K562 (cell line): ENCODE measurements around the gene SMG1. TPM values are rescaled to one million over a fixed set of nuclear protein-coding genes. Genes with fewer than 3 reads are reported as not detected.

Experiments used
- ATAC-seq: fragments of 200-7000 bp; cut with Tn5 transposase; 3 replicates; pipeline ENCODE4 v1.9.1; 2020; ENCODE audit warnings: moderate library complexity
- BruUV-seq: library from RNA; stranded (reverse); fragments of 400-500 nt; replicated peaks from 2 replicates; lab custom pipeline; 2021; lab: Mats Ljungman, UMichigan
- CTCF ChIA-PET: fragments of 300-600 bp; formaldehyde crosslinking; extraction: SDS; loops from one replicate; lab custom pipeline; 2021; ENCODE audit warnings: low intra/inter-chr PET ratio; lab: Yijun Ruan, JAX
- POLR2A ChIA-PET: fragments of 300-600, 350-650 bp; sonication (Branson Sonifier 250); formaldehyde crosslinking; extraction: SDS; loops from one replicate; lab custom pipeline; 2021; ENCODE audit warnings: antibody characterized with exemption, inconsistent platforms; lab: Yijun Ruan, JAX
- DNase-seq, 4 experiments: peaks; one replicate each; pipeline versions ENCODE4 v3.0.0 to v3.0.0-alpha.2; 2011 to 2018; ENCODE audit warnings: low spot score in 3 of 4, mixed read lengths in 3 of 4; ENCODE audit errors: extremely low read depth in 1 of 4
- FAIRE-seq: peaks from 2 replicates; lab custom pipeline; 2011; peaks lifted over from hg19 to GRCh38; lab: Jason Lieb, UNC
- H2AFZ ChIP-seq: 2 replicates; pipeline ENCODE4 v1.6.0; 2011; ENCODE audit warnings: low read depth, low read length, control low read depth, inconsistent platforms
- H3K27ac ChIP-seq: fragments of 200-600 bp; 3 replicates; pipeline ENCODE4 v1.8.0; 2011; ENCODE audit warnings: low read depth, mild to moderate bottlenecking, control low read depth, inconsistent platforms, low read length, moderate library complexity, mixed read lengths; ENCODE audit errors: extremely low read depth
- H3K27me3 ChIP-seq, 2 experiments: fragments of 300-600 bp in 1 of 2; 2 replicates in 1 of 2; 3 replicates in 1 of 2; pipeline versions ENCODE4 v1.6.0 to v1.8.0; 2011; ENCODE audit warnings: inconsistent platforms in 2 of 2, low read length in 2 of 2, mild to moderate bottlenecking in 1 of 2, mixed read lengths in 1 of 2, moderate library complexity in 1 of 2; ENCODE audit not compliant: control insufficient read depth in 2 of 2, insufficient read depth in 2 of 2
- H3K36me3 ChIP-seq: fragments of 300-600 bp; 3 replicates; pipeline ENCODE4 v1.8.0; 2011; ENCODE audit warnings: mild to moderate bottlenecking, low read length, inconsistent platforms; ENCODE audit not compliant: control insufficient read depth, insufficient read depth
- H3K4me1 ChIP-seq, 2 experiments: fragments of 200-600 bp in 1 of 2; replicated peaks in 1 of 2; 2 replicates in 1 of 2; 3 replicates in 1 of 2; pipeline versions ENCODE4 v1.5.1 to v1.8.0; 2011; ENCODE audit warnings: inconsistent platforms in 2 of 2, low read length in 2 of 2, mild to moderate bottlenecking in 1 of 2, mixed read lengths in 1 of 2, moderate library complexity in 1 of 2; ENCODE audit not compliant: control insufficient read depth in 2 of 2, insufficient read depth in 2 of 2
- H3K4me2 ChIP-seq: 2 replicates; pipeline ENCODE4 v1.6.1; 2011; ENCODE audit warnings: low read length, control low read depth, inconsistent platforms, mixed read lengths; ENCODE audit not compliant: insufficient read depth
- H3K4me3 ChIP-seq: fragments of 200-600 bp; sonication (generic), shearing (Covaris generic); 2 replicates; pipeline ENCODE4 v1.5.1; 2016; ENCODE audit warnings: control low read depth, inconsistent platforms
- H3K79me2 ChIP-seq: fragments of 200-600 bp; 3 replicates; pipeline ENCODE4 v1.8.0; 2011; ENCODE audit warnings: low read length, inconsistent platforms; ENCODE audit not compliant: control insufficient read depth, insufficient read depth
- H3K9ac ChIP-seq, 2 experiments: 2 replicates each; pipeline versions ENCODE4 v1.6.0 to v1.6.1; 2011; ENCODE audit warnings: low read depth in 2 of 2, low read length in 2 of 2, control low read depth in 1 of 2, inconsistent platforms in 1 of 2, mild to moderate bottlenecking in 1 of 2, mixed read lengths in 1 of 2; ENCODE audit not compliant: insufficient read depth in 1 of 2
- H3K9me1 ChIP-seq: one replicate; pipeline ENCODE4 v1.6.0; 2011; ENCODE audit warnings: inconsistent platforms, mild to moderate bottlenecking, low read length, moderate library complexity; ENCODE audit not compliant: control insufficient read depth, insufficient read depth
- H3K9me3 ChIP-seq: replicated peaks from 2 replicates; pipeline ENCODE4 v1.5.1; 2011; ENCODE audit warnings: low read depth, low read length, inconsistent platforms; ENCODE audit not compliant: control insufficient read depth, insufficient read depth
- H4K20me1 ChIP-seq: replicated peaks from 2 replicates; pipeline ENCODE4 v1.6.1; 2011; ENCODE audit warnings: low read length, inconsistent platforms, mixed read lengths; ENCODE audit not compliant: control insufficient read depth, insufficient read depth
- CAMTA2 ChIP-seq: fragments of 250-450 bp; sonication (Bioruptor Pico); conservative IDR thresholded peaks from 2 replicates; pipeline ENCODE4 v1.5.1; 2022
- ELF4 ChIP-seq: fragments of 450-650 bp; formaldehyde crosslinking; IDR thresholded peaks from 2 replicates; pipeline ENCODE4 v1.4.0; 2022; ENCODE audit warnings: missing genetic modification characterization
- HDAC6 ChIP-seq: IDR thresholded peaks from 2 replicates; pipeline ENCODE4 v1.6.1; 2012; ENCODE audit warnings: low read depth, mild to moderate bottlenecking, control low read depth, inconsistent platforms, low read length, moderate library complexity
- HIVEP1 ChIP-seq: fragments of 250-450 bp; sonication (Bioruptor Pico); IDR thresholded peaks from 2 replicates; pipeline ENCODE4 v1.4.0; 2020; ENCODE audit warnings: mild to moderate bottlenecking
- JUND ChIP-seq, 2 experiments: IDR thresholded peaks; 2 replicates in 1 of 2; 3 replicates in 1 of 2; pipeline ENCODE4 v1.6.1; 2011; ENCODE audit warnings: borderline replicate concordance in 2 of 2, low read depth in 2 of 2, low read length in 2 of 2, improper control_type of control experiment in 1 of 2, missing biosample characterization in 1 of 2, missing genetic modification characterization in 1 of 2, missing genetic modification reagents in 1 of 2
- NR2F6 ChIP-seq: fragments of 450-650 bp; formaldehyde crosslinking; IDR thresholded peaks from 2 replicates; pipeline ENCODE4 v1.4.0; 2020; ENCODE audit warnings: mild to moderate bottlenecking
- NRF1 ChIP-seq, 2 experiments: fragments of 450-650 bp; IDR thresholded peaks in 1 of 2; conservative IDR thresholded peaks in 1 of 2; 2 replicates each; pipeline ENCODE4 v1.6.1; 2014; ENCODE audit warnings: mild to moderate bottlenecking in 2 of 2
- SNRNP70 ChIP-seq: fragments of 200-400 bp; formaldehyde crosslinking; optimal IDR thresholded peaks from 2 replicates; pipeline ENCODE3; 2017; ENCODE audit warnings: low read depth, low read length
- SOX6 ChIP-seq: fragments of 450-650 bp; IDR thresholded peaks from 2 replicates; pipeline ENCODE4 v1.6.1; 2014; ENCODE audit warnings: mild to moderate bottlenecking
- SPI1 ChIP-seq: IDR thresholded peaks from 2 replicates; pipeline ENCODE4 v1.6.1; 2011; ENCODE audit warnings: low read depth, low read length, control low read depth, borderline replicate concordance
- STAG1 ChIP-seq: sonication (generic); formaldehyde crosslinking; IDR thresholded peaks from 2 replicates; pipeline ENCODE4 v1.5.0; 2020; ENCODE audit warnings: missing genetic modification reagents, borderline replicate concordance
- ZNF23 ChIP-seq: fragments of 250-450 bp; sonication (Bioruptor Pico); IDR thresholded peaks from 2 replicates; pipeline ENCODE4 v1.4.0; 2020; ENCODE audit warnings: mild to moderate bottlenecking
- ZSCAN29 ChIP-seq: fragments of 450-650 bp; IDR thresholded peaks from 2 replicates; pipeline ENCODE4 v1.6.1; 2017
- WGBS: fragments of 100-300 bp; shearing (Covaris generic); methylation state at CpG from one replicate; pipeline ENCODE4 v1.1.6; 2016; ENCODE audit warnings: low coverage, mixed read lengths; ENCODE audit not compliant: insufficient coverage; ENCODE audit errors: missing lambda C conversion rate; 5-methylcytosine and 5-hydroxymethylcytosine counted together
- in situ Hi-C: fragments of 300-500 bp; cut with MboI; formaldehyde crosslinking; loops from 4 replicates; pipeline ENCODE4 v1.15.0; 2018; ENCODE audit warnings: inconsistent platforms, mixed read lengths
- intact Hi-C: fragments of 100-400 bp; cut with micrococcal nuclease; formaldehyde crosslinking; loops from 2 replicates; pipeline ENCODE4 v1.14.2; 2022
- polyA plus RNA-seq, 8 experiments: library from polyadenylated mRNA; depleted of rRNA in 4 of 8; stranded (reverse) in 5 of 8; unstranded in 3 of 8; fragments of >200 nt; fragmentation: Nextera tagmentation in 2 of 8; fragmentation: Illumina TruSeq in 1 of 8; extraction: Ambion mirVana in 2 of 8; extraction: Trizol in 1 of 8; gene quantifications; 2 replicates each; pipeline versions ENCODE4 v1.2.1 to v1.2.3, GENCODE V29; 2011 to 2014; ENCODE audit warnings: inconsistent platforms in 1 of 8, missing spikeins in 1 of 8
- total RNA-seq, 7 experiments: library from RNA; depleted of rRNA in 6 of 7; stranded (reverse); fragments of >200 nt in 6 of 7; fragmentation: Illumina TruSeq in 2 of 7; extraction: Trizol in 2 of 7; gene quantifications; 2 replicates each; pipeline versions ENCODE4 v1.2.1 to v1.2.3, GENCODE V29; 2011 to 2021; ENCODE audit warnings: low replicate concordance in 1 of 7
- TF ChIP-seq, protein P1 (sequence below): fragments of 200-600 bp; sonication (generic); IDR thresholded peaks from one replicate; pipeline ENCODE4 v1.6.1; 2012; ENCODE audit warnings: mild to moderate bottlenecking, low read depth, low read length, inconsistent platforms

SMG1 gene
- total and polyA plus RNA-seq, 9 of the 15 experiments (the other 6 are each of a cell fraction or from before 2014, with no cell fraction given): 3.4 to 54.8 (median 32.0) TPM

DNA sequence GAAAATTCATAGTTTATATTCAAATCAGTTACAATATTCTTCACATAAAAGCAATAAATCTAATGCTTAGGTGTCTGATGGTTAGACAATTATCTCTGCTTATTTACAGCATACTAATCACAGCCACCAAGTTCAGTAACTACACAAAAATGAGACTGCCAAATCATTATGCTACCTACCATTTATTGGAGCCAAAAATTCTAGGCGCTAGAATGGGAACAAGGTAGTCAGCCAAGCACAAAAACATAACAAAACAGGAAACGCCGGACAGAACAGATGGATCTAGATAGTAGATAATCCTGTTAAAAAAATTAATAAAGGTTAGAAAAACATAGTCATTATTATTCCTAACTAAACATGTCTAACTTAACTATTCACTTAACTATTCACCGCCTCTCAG, 128.5 kb downstream of the SMG1 start:
- ATAC-seq (no peak), DNase-seq (no peak)
- BruUV-seq: no TSS peak
- no peak overlapping the region for H3K9ac ChIP-seq
- peaks cover 18% of the 10 kb centered on the region; the same call in 1 of the 2 replicates for H4K20me1 ChIP-seq
- intact Hi-C loops: no loop called here
- no peak for TF ChIP-seq SPI1
- TF ChIP-seq ZSCAN29: no peak
- TF ChIP-seq STAG1 (CRISPR knock-in tag): no peak
- no peak for TF ChIP-seq ZNF23 (CRISPR knock-in tag)
- no peak for TF ChIP-seq SOX6
- TF ChIP-seq JUND (IDR thresholded peaks at IDR 0.05; ENCODE audit: borderline replicate concordance, low read depth, low read length): no peak
- no peak for TF ChIP-seq JUND (tag; IDR thresholded peaks at IDR 0.05; ENCODE audit: borderline replicate concordance, low read depth, low read length)
- no peak for TF ChIP-seq ELF4 (CRISPR knock-in tag)
- TF ChIP-seq CAMTA2 (CRISPR knock-in tag): no peak
- TF ChIP-seq SNRNP70: no peak
- no peak for TF ChIP-seq HDAC6
- TF ChIP-seq, protein P1, sequence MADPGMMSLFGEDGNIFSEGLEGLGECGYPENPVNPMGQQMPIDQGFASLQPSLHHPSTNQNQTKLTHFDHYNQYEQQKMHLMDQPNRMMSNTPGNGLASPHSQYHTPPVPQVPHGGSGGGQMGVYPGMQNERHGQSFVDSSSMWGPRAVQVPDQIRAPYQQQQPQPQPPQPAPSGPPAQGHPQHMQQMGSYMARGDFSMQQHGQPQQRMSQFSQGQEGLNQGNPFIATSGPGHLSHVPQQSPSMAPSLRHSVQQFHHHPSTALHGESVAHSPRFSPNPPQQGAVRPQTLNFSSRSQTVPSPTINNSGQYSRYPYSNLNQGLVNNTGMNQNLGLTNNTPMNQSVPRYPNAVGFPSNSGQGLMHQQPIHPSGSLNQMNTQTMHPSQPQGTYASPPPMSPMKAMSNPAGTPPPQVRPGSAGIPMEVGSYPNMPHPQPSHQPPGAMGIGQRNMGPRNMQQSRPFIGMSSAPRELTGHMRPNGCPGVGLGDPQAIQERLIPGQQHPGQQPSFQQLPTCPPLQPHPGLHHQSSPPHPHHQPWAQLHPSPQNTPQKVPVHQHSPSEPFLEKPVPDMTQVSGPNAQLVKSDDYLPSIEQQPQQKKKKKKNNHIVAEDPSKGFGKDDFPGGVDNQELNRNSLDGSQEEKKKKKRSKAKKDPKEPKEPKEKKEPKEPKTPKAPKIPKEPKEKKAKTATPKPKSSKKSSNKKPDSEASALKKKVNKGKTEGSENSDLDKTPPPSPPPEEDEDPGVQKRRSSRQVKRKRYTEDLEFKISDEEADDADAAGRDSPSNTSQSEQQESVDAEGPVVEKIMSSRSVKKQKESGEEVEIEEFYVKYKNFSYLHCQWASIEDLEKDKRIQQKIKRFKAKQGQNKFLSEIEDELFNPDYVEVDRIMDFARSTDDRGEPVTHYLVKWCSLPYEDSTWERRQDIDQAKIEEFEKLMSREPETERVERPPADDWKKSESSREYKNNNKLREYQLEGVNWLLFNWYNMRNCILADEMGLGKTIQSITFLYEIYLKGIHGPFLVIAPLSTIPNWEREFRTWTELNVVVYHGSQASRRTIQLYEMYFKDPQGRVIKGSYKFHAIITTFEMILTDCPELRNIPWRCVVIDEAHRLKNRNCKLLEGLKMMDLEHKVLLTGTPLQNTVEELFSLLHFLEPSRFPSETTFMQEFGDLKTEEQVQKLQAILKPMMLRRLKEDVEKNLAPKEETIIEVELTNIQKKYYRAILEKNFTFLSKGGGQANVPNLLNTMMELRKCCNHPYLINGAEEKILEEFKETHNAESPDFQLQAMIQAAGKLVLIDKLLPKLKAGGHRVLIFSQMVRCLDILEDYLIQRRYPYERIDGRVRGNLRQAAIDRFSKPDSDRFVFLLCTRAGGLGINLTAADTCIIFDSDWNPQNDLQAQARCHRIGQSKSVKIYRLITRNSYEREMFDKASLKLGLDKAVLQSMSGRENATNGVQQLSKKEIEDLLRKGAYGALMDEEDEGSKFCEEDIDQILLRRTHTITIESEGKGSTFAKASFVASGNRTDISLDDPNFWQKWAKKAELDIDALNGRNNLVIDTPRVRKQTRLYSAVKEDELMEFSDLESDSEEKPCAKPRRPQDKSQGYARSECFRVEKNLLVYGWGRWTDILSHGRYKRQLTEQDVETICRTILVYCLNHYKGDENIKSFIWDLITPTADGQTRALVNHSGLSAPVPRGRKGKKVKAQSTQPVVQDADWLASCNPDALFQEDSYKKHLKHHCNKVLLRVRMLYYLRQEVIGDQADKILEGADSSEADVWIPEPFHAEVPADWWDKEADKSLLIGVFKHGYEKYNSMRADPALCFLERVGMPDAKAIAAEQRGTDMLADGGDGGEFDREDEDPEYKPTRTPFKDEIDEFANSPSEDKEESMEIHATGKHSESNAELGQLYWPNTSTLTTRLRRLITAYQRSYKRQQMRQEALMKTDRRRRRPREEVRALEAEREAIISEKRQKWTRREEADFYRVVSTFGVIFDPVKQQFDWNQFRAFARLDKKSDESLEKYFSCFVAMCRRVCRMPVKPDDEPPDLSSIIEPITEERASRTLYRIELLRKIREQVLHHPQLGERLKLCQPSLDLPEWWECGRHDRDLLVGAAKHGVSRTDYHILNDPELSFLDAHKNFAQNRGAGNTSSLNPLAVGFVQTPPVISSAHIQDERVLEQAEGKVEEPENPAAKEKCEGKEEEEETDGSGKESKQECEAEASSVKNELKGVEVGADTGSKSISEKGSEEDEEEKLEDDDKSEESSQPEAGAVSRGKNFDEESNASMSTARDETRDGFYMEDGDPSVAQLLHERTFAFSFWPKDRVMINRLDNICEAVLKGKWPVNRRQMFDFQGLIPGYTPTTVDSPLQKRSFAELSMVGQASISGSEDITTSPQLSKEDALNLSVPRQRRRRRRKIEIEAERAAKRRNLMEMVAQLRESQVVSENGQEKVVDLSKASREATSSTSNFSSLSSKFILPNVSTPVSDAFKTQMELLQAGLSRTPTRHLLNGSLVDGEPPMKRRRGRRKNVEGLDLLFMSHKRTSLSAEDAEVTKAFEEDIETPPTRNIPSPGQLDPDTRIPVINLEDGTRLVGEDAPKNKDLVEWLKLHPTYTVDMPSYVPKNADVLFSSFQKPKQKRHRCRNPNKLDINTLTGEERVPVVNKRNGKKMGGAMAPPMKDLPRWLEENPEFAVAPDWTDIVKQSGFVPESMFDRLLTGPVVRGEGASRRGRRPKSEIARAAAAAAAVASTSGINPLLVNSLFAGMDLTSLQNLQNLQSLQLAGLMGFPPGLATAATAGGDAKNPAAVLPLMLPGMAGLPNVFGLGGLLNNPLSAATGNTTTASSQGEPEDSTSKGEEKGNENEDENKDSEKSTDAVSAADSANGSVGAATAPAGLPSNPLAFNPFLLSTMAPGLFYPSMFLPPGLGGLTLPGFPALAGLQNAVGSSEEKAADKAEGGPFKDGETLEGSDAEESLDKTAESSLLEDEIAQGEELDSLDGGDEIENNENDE: no peak
- no peak for TF ChIP-seq NRF1 (conservative IDR thresholded peaks at IDR 0.05 in 1 of 2, IDR thresholded peaks at IDR 0.05 in 1 of 2)
- TF ChIP-seq NR2F6: no peak
- TF ChIP-seq HIVEP1 (CRISPR knock-in tag): no peak
- TF ChIP-seq, all 486 proteins: peak for 0
- Histone ChIP-seq H3K79me2 (peaks cover 54% of the 10 kb centered on the region), H3K4me3 (no peak overlapping the region), H2AFZ (no peak overlapping the region), H3K36me3 (peaks cover 72% of the 10 kb centered on the region), H3K9me1 (no peaks in the 10 kb centered on the region), H3K4me1 (peaks cover 9 to 18% of the 10 kb centered on the region in 2 experiments; a peak in 4 of 5 replicates), H3K27me3 (no peaks in the 10 kb centered on the region), H3K9me3 (no peaks in the 10 kb centered on the region), H3K27ac (no peak overlapping the region), H3K4me2 (no peak overlapping the region)
- no peak for FAIRE-seq
- ChIA-PET POLR2A (interaction anchor here (10.2 kb wide), 1 partner anchor 10 kb away, joined by 342 read pairs; the partner anchor contains the start of gene RPS15A), CTCF (no interaction called here)
- 93% methylated on average over 4 of the region's 4 CpGs for WGBS
- in situ Hi-C loops: no loop called here
